H9 (cell line): Measurements from ENCODE around the gene CD93. TPM values are rescaled to one million over a fixed set of nuclear protein-coding genes. Genes with fewer than 3 reads are reported as not detected.

ENCODE experiments used
- DNase-seq: peaks from one replicate; pipeline ENCODE4 v3.0.0-alpha.2; 2017
- H2AFZ ChIP-seq: one replicate; pipeline ENCODE4 v1.6.1; 2013; ENCODE audit warnings: mild to moderate bottlenecking, low read length, control low read depth, moderate library complexity
- H2AK5ac ChIP-seq: 2 replicates; pipeline ENCODE4 v1.6.1; 2013; ENCODE audit warnings: low read length, control low read depth, mixed read lengths; ENCODE audit not compliant: insufficient read length
- H2BK120ac ChIP-seq: one replicate; pipeline ENCODE4 v1.6.1; 2013; ENCODE audit warnings: low read depth, mild to moderate bottlenecking, low read length, control low read depth, inconsistent platforms; ENCODE audit not compliant: poor library complexity, severe bottlenecking
- H2BK12ac ChIP-seq: 2 replicates; pipeline ENCODE4 v1.6.1; 2013; ENCODE audit warnings: low read length, control low read depth, mixed read lengths, low read depth; ENCODE audit not compliant: insufficient read length
- H2BK15ac ChIP-seq: 2 replicates; pipeline ENCODE4 v1.6.1; 2013; ENCODE audit warnings: low read depth, low read length, control low read depth
- H2BK20ac ChIP-seq: one replicate; pipeline ENCODE4 v1.6.1; 2013; ENCODE audit warnings: low read depth, mild to moderate bottlenecking, low read length, control low read depth, inconsistent platforms; ENCODE audit not compliant: poor library complexity, severe bottlenecking
- H2BK5ac ChIP-seq: 2 replicates; pipeline ENCODE4 v1.6.1; 2013; ENCODE audit warnings: low read length, control low read depth, mixed read lengths; ENCODE audit not compliant: insufficient read length
- H3K14ac ChIP-seq: 2 replicates; pipeline ENCODE4 v1.6.1; 2013; ENCODE audit warnings: low read length, control low read depth; ENCODE audit not compliant: insufficient read depth
- H3K18ac ChIP-seq: 2 replicates; pipeline ENCODE4 v1.6.1; 2013; ENCODE audit warnings: low read depth, mild to moderate bottlenecking, mixed read lengths, low read length, control low read depth; ENCODE audit not compliant: insufficient read length
- H3K23ac ChIP-seq: 2 replicates; pipeline ENCODE4 v1.6.1; 2013; ENCODE audit warnings: low read length, control low read depth, mixed read lengths, low read depth; ENCODE audit not compliant: insufficient read length
- H3K23me2 ChIP-seq: 2 replicates; pipeline ENCODE4 v1.6.1; 2013; ENCODE audit warnings: low read depth, mild to moderate bottlenecking, mixed read lengths, low read length, control low read depth; ENCODE audit not compliant: insufficient read length, poor library complexity, severe bottlenecking
- H3K27ac ChIP-seq: 2 replicates; pipeline ENCODE4 v1.5.1; 2013; ENCODE audit warnings: low read length, control low read depth, mixed read lengths, low read depth; ENCODE audit not compliant: insufficient read length
- H3K27me3 ChIP-seq: 2 replicates; pipeline ENCODE4 v1.6.1; 2013; ENCODE audit warnings: low read length, control low read depth, inconsistent platforms; ENCODE audit not compliant: insufficient read depth
- H3K4ac ChIP-seq: 2 replicates; pipeline ENCODE4 v1.6.1; 2013; ENCODE audit warnings: low read depth, mild to moderate bottlenecking, control low read depth, inconsistent platforms, low read length, moderate library complexity
- H3K4me1 ChIP-seq: 2 replicates; pipeline ENCODE4 v1.6.1; 2013; ENCODE audit warnings: low read length, control low read depth, inconsistent platforms; ENCODE audit not compliant: insufficient read depth
- H3K4me2 ChIP-seq: 2 replicates; pipeline ENCODE4 v1.6.1; 2013; ENCODE audit warnings: low read length, control low read depth, mixed read lengths; ENCODE audit not compliant: insufficient read length, insufficient read depth
- H3K56ac ChIP-seq: 2 replicates; pipeline ENCODE4 v1.6.1; 2013; ENCODE audit warnings: low read depth, mild to moderate bottlenecking, mixed read lengths, low read length, control low read depth; ENCODE audit not compliant: insufficient read length
- H3K79me1 ChIP-seq: 2 replicates; pipeline ENCODE4 v1.6.1; 2013; ENCODE audit warnings: low read depth, mild to moderate bottlenecking, moderate library complexity, low read length, control low read depth, inconsistent platforms; ENCODE audit not compliant: insufficient read depth, poor library complexity, severe bottlenecking
- H3K79me2 ChIP-seq: 2 replicates; pipeline ENCODE4 v1.6.1; 2013; ENCODE audit warnings: low read length, control low read depth, inconsistent platforms; ENCODE audit not compliant: insufficient read depth
- H3K9ac ChIP-seq: 2 replicates; pipeline ENCODE4 v1.6.1; 2013; ENCODE audit warnings: low read length, control low read depth, mixed read lengths; ENCODE audit not compliant: insufficient read length; ENCODE audit errors: extremely low read depth
- H3K9me3 ChIP-seq: one replicate; pipeline ENCODE4 v1.6.1; 2013; ENCODE audit warnings: low read depth, low read length, inconsistent platforms; ENCODE audit not compliant: control insufficient read depth
- H3T11ph ChIP-seq: one replicate; pipeline ENCODE4 v1.6.1; 2013; ENCODE audit warnings: mild to moderate bottlenecking, low read length, control low read depth, inconsistent platforms
- H4K20me1 ChIP-seq: one replicate; pipeline ENCODE4 v1.6.1; 2013; ENCODE audit not compliant: control insufficient read depth, insufficient read length, insufficient read depth
- H4K5ac ChIP-seq: 2 replicates; pipeline ENCODE4 v1.6.1; 2013; ENCODE audit warnings: low read depth, mild to moderate bottlenecking, mixed read lengths, low read length, control low read depth; ENCODE audit not compliant: insufficient read length
- H4K8ac ChIP-seq: replicated peaks from 2 replicates; pipeline ENCODE4 v1.6.1; 2013; ENCODE audit warnings: low read length, control low read depth, mixed read lengths, low read depth; ENCODE audit not compliant: insufficient read length
- H4K91ac ChIP-seq: 2 replicates; pipeline ENCODE4 v1.6.1; 2013; ENCODE audit warnings: low read depth, mild to moderate bottlenecking, moderate library complexity, mixed read lengths, low read length, control low read depth; ENCODE audit not compliant: insufficient read length
- H3K27ac Mint-ChIP-seq, 3 experiments: 2 replicates in 2 of 3; 3 replicates in 1 of 3; pipeline ENCODE4 v1.8.0; 2020 to 2021; ENCODE audit warnings: mixed read lengths in 3 of 3, mild to moderate bottlenecking in 1 of 3, moderate library complexity in 1 of 3
- H3K27me3 Mint-ChIP-seq: 2 replicates; pipeline ENCODE4 v1.8.0; 2021; ENCODE audit warnings: low read depth, mild to moderate bottlenecking, moderate library complexity, mixed read lengths
- H3K36me3 Mint-ChIP-seq, 3 experiments: 2 replicates in 2 of 3; 3 replicates in 1 of 3; pipeline ENCODE4 v1.8.0; 2020 to 2021; ENCODE audit warnings: low read depth in 3 of 3, mixed read lengths in 3 of 3; ENCODE audit not compliant: insufficient read depth in 1 of 3
- H3K4me1 Mint-ChIP-seq, 2 experiments: 2 replicates each; pipeline ENCODE4 v1.8.0; 2020; ENCODE audit warnings: mixed read lengths in 2 of 2
- H3K4me3 Mint-ChIP-seq, 2 experiments: 2 replicates in 1 of 2; 3 replicates in 1 of 2; pipeline ENCODE4 v1.8.0; 2020 to 2021; ENCODE audit warnings: mild to moderate bottlenecking in 2 of 2, mixed read lengths in 2 of 2, moderate library complexity in 1 of 2
- H3K9me3 Mint-ChIP-seq, 2 experiments: 2 replicates in 1 of 2; 3 replicates in 1 of 2; pipeline ENCODE4 v1.8.0; 2020; ENCODE audit warnings: mild to moderate bottlenecking in 2 of 2, mixed read lengths in 2 of 2, moderate library complexity in 1 of 2
- CTCF ChIP-seq: fragments of 200-600 bp; sonication (generic); conservative IDR thresholded peaks from 3 replicates; pipeline ENCODE4 v1.8.0; 2021; ENCODE audit warnings: antibody characterized with exemption, mild to moderate bottlenecking
- WGBS: extraction: QIAGEN DNeasy Blood & Tissue Kit; methylation state at CpG from one replicate; pipeline ENCODE4 v1.1.7; 2013; ENCODE audit warnings: missing lambda C conversion rate, low lambda C conversion rate, mixed read lengths; ENCODE audit not compliant: insufficient read length; ENCODE audit errors: extremely low coverage; 5-methylcytosine and 5-hydroxymethylcytosine counted together
- total RNA-seq: library from RNA; stranded (reverse); gene quantifications from 2 replicates; pipeline ENCODE4 v1.2.1, GENCODE V29; 2021

The CD93 gene
- total RNA-seq, 1 experiment from 2014 or later: not detected

DNA sequence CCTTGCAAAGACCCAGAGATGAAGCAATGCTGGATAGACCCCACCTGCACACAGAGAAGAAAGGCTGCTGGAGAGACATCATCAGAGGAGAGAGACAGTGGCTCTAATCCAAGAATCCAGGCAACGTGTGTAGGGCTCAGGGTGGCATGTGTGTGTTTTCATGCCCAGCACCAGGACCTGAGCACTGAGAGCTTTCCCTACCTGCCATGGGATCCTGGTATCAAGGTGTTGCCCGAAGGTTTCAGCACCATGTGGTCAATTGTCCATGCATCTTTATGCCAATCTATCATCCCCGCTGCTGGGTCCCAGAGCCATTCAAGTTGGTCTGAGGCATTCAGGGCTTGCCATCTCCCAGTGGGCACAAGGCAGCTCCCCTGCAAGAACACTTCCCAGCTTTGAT, 7.5 kb upstream of the CD93 start:
- Histone ChIP-seq H3K23me2 (no peaks in the 10 kb centered on the region), H3K14ac (no peak overlapping the region), H3K27ac (no peak overlapping the region), H2BK12ac (no peak overlapping the region), H3K9me3 (no peaks in the 10 kb centered on the region), H3K4me1 (no peaks in the 10 kb centered on the region), H4K5ac (no peak overlapping the region), H3K9ac (no peak overlapping the region), H3K79me1 (no peaks in the 10 kb centered on the region), H4K8ac (no peak overlapping the region), H2BK5ac (no peak overlapping the region), H4K91ac (no peak overlapping the region), H3K4ac (no peak overlapping the region), H3K4me2 (no peak overlapping the region), H2BK120ac (no peak overlapping the region), H3K18ac (no peak overlapping the region), H2AK5ac (no peak overlapping the region), H2BK15ac (no peak overlapping the region), H3K23ac (no peak overlapping the region), H3K56ac (no peak overlapping the region), H3K79me2 (no peaks in the 10 kb centered on the region), H3T11ph (no peak overlapping the region), H4K20me1 (no peaks in the 10 kb centered on the region), H2AFZ (no peak overlapping the region), H3K27me3 (no peaks in the 10 kb centered on the region), H2BK20ac (no peak overlapping the region)
- H3K9me3 Mint-ChIP-seq: no peaks in the 10 kb centered on the region
- H3K27ac Mint-ChIP-seq: no peak overlapping the region
- peaks cover 8% of the 10 kb centered on the region; the same call in 1 of the 2 replicates for H3K27me3 Mint-ChIP-seq
- WGBS: no CpG with 5 or more reads among the region's 3 CpGs
- peaks cover 14 to 19% of the 10 kb centered on the region in 2 experiments for H3K4me1 Mint-ChIP-seq
- H3K4me3 Mint-ChIP-seq: no peak overlapping the region
- no peak for TF ChIP-seq CTCF
- DNase-seq: no peak
- no peaks in the 10 kb centered on the region for H3K36me3 Mint-ChIP-seq
